ENCODE results near the gene RNF207. TPM values are rescaled to one million over a fixed set of nuclear protein-coding genes. Genes with fewer than 3 reads are reported as not detected.

RNF207 gene
- total RNA-seq, 4 donors from 2014 or later: 4.6 to 9.8 (median 9.5) TPM

- Histone ChIP-seq H3K4me3 (no peak overlapping the region), H3K27ac (no peak overlapping the region), H3K9me3 (no peaks in the 10 kb centered on the region), H3K36me3 (no peaks in the 10 kb centered on the region), H3K27me3 (peaks cover 62% of the 10 kb centered on the region), H3K4me1 (no peaks in the 10 kb centered on the region)
- TF ChIP-seq EP300 (IDR thresholded peaks at IDR 0.05): no peak
- TF ChIP-seq POLR2AphosphoS5 (IDR thresholded peaks at IDR 0.05): no peak
- no peak for TF ChIP-seq POLR2A (IDR thresholded peaks at IDR 0.05)
- TF ChIP-seq CTCF (IDR thresholded peaks at IDR 0.05): no peak
- no peak for DNase-seq (ENCODE audit: low spot score in 2 of 2)
- 73% methylated on average over 8 of the region's 12 CpGs for WGBS
These were observed 40.4 kb upstream of the RNF207 start for GRCh38 chr1:6165441-6165985.

- Histone ChIP-seq H3K36me3 (no peaks in the 10 kb centered on the region), H3K4me1 (peaks cover 3% of the 10 kb centered on the region), H3K9me3 (no peaks in the 10 kb centered on the region), H3K4me3 (no peak overlapping the region), H3K27ac (no peak overlapping the region), H3K27me3 (peaks cover 62% of the 10 kb centered on the region)
- no peak for DNase-seq (ENCODE audit: low spot score in 2 of 2)
- 75% methylated on average over 7 of the region's 10 CpGs for WGBS
- no peak for TF ChIP-seq CTCF (IDR thresholded peaks at IDR 0.05)
These were observed 39.7 kb upstream of the RNF207 start for GRCh38 chr1:6166221-6166620.

- TF ChIP-seq POLR2A (IDR thresholded peaks at IDR 0.05): no peak
- TF ChIP-seq EP300 (IDR thresholded peaks at IDR 0.05): no peak
- no peak for TF ChIP-seq CTCF (IDR thresholded peaks at IDR 0.05)
- no peak for TF ChIP-seq POLR2AphosphoS5 (IDR thresholded peaks at IDR 0.05)
- 67% methylated on average over 3 of the region's 19 CpGs for WGBS
- Histone ChIP-seq H3K9me3 (no peaks in the 10 kb centered on the region), H3K27ac (no peak overlapping the region), H3K36me3 (no peaks in the 10 kb centered on the region), H3K4me1 (peaks cover 3% of the 10 kb centered on the region), H3K4me3 (no peak overlapping the region), H3K27me3 (peaks cover 62% of the 10 kb centered on the region)
- no peak for DNase-seq (ENCODE audit: low spot score in 2 of 2)
These were observed 39.1 kb upstream of the RNF207 start for GRCh38 chr1:6166655-6167390.

- no peaks in the 10 kb centered on the region for H3K36me3 ChIP-seq
- 80% methylated on average over 32 of the region's 34 CpGs for WGBS
These were observed 38.3 kb upstream of the RNF207 start for GRCh38 chr1:6167391-6168303.

More at GRCh38 chr1:6167391-6168303, 38.3 kb upstream of the RNF207 start:
- no peak for DNase-seq (ENCODE audit: low spot score in 2 of 2)
- no peak overlapping the region for H3K4me3 ChIP-seq
- no peaks in the 10 kb centered on the region for H3K9me3 ChIP-seq
- TF ChIP-seq POLR2AphosphoS5 (IDR thresholded peaks at IDR 0.05) (no peak), EP300 (IDR thresholded peaks at IDR 0.05) (no peak), CTCF (IDR thresholded peaks at IDR 0.05) (no peak), POLR2A (IDR thresholded peaks at IDR 0.05) (no peak)
- H3K27me3 ChIP-seq: peaks cover 66% of the 10 kb centered on the region
- H3K4me1 ChIP-seq: peaks cover 3% of the 10 kb centered on the region
- no peak overlapping the region for H3K27ac ChIP-seq
